Calu3 (cell line): ENCODE measurements around the gene UXS1. TPM values are rescaled to one million over a fixed set of nuclear protein-coding genes. Genes with fewer than 3 reads are reported as not detected.

Source experiments
- BruUV-seq: library from RNA; stranded (reverse); fragments of 400-500 nt; replicated peaks from 2 replicates; lab custom pipeline; 2021; lab: Mats Ljungman, UMichigan
- CTCF ChIA-PET: fragments of 300-600 bp; sonication (Branson Sonifier 250); formaldehyde crosslinking; loops from one replicate; lab custom pipeline; 2022; ENCODE audit warnings: antibody characterized with exemption; lab: Charles Lee
- DNase-seq: peaks from one replicate; pipeline ENCODE4 v3.0.0; 2022
- H3K27ac Mint-ChIP-seq: one replicate; pipeline ENCODE4 v1.8.0; 2022; ENCODE audit warnings: mixed read lengths; ENCODE audit not compliant: unreplicated experiment
- H3K27me3 Mint-ChIP-seq: one replicate; pipeline ENCODE4 v1.8.0; 2022; ENCODE audit warnings: mixed read lengths; ENCODE audit not compliant: unreplicated experiment
- H3K36me3 Mint-ChIP-seq: one replicate; pipeline ENCODE4 v1.8.0; 2022; ENCODE audit warnings: mild to moderate bottlenecking, moderate library complexity, mixed read lengths; ENCODE audit not compliant: insufficient read depth, unreplicated experiment
- H3K4me1 Mint-ChIP-seq: one replicate; pipeline ENCODE4 v1.8.0; 2022; ENCODE audit warnings: mild to moderate bottlenecking, low read depth, mixed read lengths; ENCODE audit not compliant: unreplicated experiment
- H3K4me3 Mint-ChIP-seq: one replicate; pipeline ENCODE4 v1.8.0; 2022; ENCODE audit warnings: mild to moderate bottlenecking, low read depth, moderate library complexity, mixed read lengths; ENCODE audit not compliant: unreplicated experiment
- H3K9me3 Mint-ChIP-seq: one replicate; pipeline ENCODE4 v1.8.0; 2022; ENCODE audit warnings: low read depth, mixed read lengths; ENCODE audit not compliant: unreplicated experiment
- CTCF ChIP-seq: fragments of 200-600 bp; IDR thresholded peaks from one replicate; pipeline ENCODE4 v1.8.0; 2022; ENCODE audit warnings: antibody characterized with exemption; ENCODE audit not compliant: unreplicated experiment
- intact Hi-C: fragments of 100-400 bp; cut with micrococcal nuclease; formaldehyde crosslinking; loops from one replicate; pipeline ENCODE4 v1.10.0; 2022; ENCODE audit not compliant: unreplicated experiment
- total RNA-seq: library from RNA; stranded (reverse); gene quantifications from 2 replicates; pipeline ENCODE4 v1.2.3, GENCODE V29; 2022

UXS1 gene
- total RNA-seq, 1 experiment from 2014 or later: 87.7 TPM

- Mint-ChIP-seq H3K4me1 (no peaks in the 10 kb centered on the region), H3K27ac (no peak overlapping the region), H3K27me3 (no peaks in the 10 kb centered on the region), H3K4me3 (no peak overlapping the region), H3K9me3 (no peaks in the 10 kb centered on the region), H3K36me3 (no peaks in the 10 kb centered on the region)
- TF ChIP-seq CTCF: no peak
- no peak for DNase-seq
- intact Hi-C loops: no loop called here
- no TSS peak for BruUV-seq
- CTCF ChIA-PET: no interaction called here
Observed at GRCh38 chr2:106172649-106173048, 21.5 kb downstream of the UXS1 start.

- no peak overlapping the region for H3K4me3 Mint-ChIP-seq
- CTCF ChIA-PET: no interaction called here
- no peaks in the 10 kb centered on the region for H3K27me3 Mint-ChIP-seq
- H3K9me3 Mint-ChIP-seq: no peaks in the 10 kb centered on the region
- intact Hi-C loops: no loop called here
- no peaks in the 10 kb centered on the region for H3K36me3 Mint-ChIP-seq
- no TSS peak for BruUV-seq
- no peak for DNase-seq
- no peak for TF ChIP-seq CTCF
- no peak overlapping the region for H3K27ac Mint-ChIP-seq
- peaks cover 26% of the 10 kb centered on the region for H3K4me1 Mint-ChIP-seq
Observed at GRCh38 chr2:106168657-106169056, 25.4 kb downstream of the UXS1 start.

- H3K27ac Mint-ChIP-seq: no peak overlapping the region
- TF ChIP-seq CTCF: no peak
- CTCF ChIA-PET: interaction anchor here (0.7 kb wide), 1 partner anchor 493 kb away, joined by 4 read pairs; no protein-coding TSS in a partner anchor
- peaks cover under 1% of the 10 kb centered on the region for H3K36me3 Mint-ChIP-seq
- DNase-seq: no peak
- BruUV-seq: no TSS peak
- no peak overlapping the region for H3K4me3 Mint-ChIP-seq
- no peaks in the 10 kb centered on the region for H3K9me3 Mint-ChIP-seq
- H3K27me3 Mint-ChIP-seq: no peaks in the 10 kb centered on the region
- intact Hi-C loops: no loop called here
- peaks cover 39% of the 10 kb centered on the region for H3K4me1 Mint-ChIP-seq
Observed at GRCh38 chr2:106167067-106167466, 27.0 kb downstream of the UXS1 start.

GRCh38 chr2:106165561-106165960, 28.5 kb downstream of the UXS1 start:
- CTCF ChIA-PET: no interaction called here
- no peak overlapping the region for H3K27ac Mint-ChIP-seq

More at GRCh38 chr2:106165561-106165960, 28.5 kb downstream of the UXS1 start:
- TF ChIP-seq CTCF: no peak
- no peaks in the 10 kb centered on the region for H3K27me3 Mint-ChIP-seq
- intact Hi-C loops: no loop called here
- H3K4me1 Mint-ChIP-seq: peaks cover 53% of the 10 kb centered on the region
- BruUV-seq: no TSS peak
- DNase-seq: no peak
- H3K4me3 Mint-ChIP-seq: no peak overlapping the region
- H3K36me3 Mint-ChIP-seq: peaks cover 11% of the 10 kb centered on the region
- H3K9me3 Mint-ChIP-seq: no peaks in the 10 kb centered on the region
